ENCODE data around the gene RIC3.

DNA sequence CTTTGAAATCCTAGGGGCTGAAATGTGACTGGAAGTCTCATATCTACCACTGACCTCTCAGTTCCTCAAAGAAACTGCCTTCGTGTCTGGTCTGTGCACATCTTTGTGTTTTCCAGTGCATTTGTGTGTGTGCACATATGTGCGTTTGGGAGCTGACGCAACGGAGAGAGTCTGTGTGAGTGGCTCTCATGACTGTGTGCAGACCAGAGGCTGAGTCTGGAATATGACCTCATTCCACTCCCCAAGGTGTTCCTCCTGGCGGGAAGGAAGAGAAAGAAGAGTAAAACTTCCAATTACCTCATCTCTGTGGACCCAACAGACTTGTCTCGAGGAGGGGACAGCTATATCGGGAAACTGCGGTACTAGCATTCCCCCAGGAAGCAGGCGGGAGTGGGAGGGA is 71.4 kb downstream of the RIC3 start:
- TF ChIP-seq, protein P1, sequence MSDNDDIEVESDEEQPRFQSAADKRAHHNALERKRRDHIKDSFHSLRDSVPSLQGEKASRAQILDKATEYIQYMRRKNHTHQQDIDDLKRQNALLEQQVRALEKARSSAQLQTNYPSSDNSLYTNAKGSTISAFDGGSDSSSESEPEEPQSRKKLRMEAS (IDR thresholded peaks at IDR 0.05) = no peak
- no peak for TF ChIP-seq RAD21 (IDR thresholded peaks at IDR 0.05; ENCODE audit: low read depth)
- no peak for TF ChIP-seq CREB1 (IDR thresholded peaks at IDR 0.05; ENCODE audit: low read depth)
- no peak for TF ChIP-seq ZBTB7A (IDR thresholded peaks at IDR 0.05; ENCODE audit: low read depth)
- TF ChIP-seq TCF12 (IDR thresholded peaks at IDR 0.05; ENCODE audit: low read depth) = no peak
- TF ChIP-seq NFIC (IDR thresholded peaks at IDR 0.05) = no peak
- no peak for TF ChIP-seq YY1 (IDR thresholded peaks at IDR 0.05; ENCODE audit: low read depth)

All from Ishikawa (cell line).